Inflammatory macrophage (primary cell): ENCODE results near the gene ELF2.
"Not testable (repeated sequence)": the region's sequence is repeated elsewhere in the genome, so short reads cannot be mapped to it uniquely, and the experiment has no call there.

Experiments used
- DNase-seq, 2 donors: peaks; one replicate each; pipeline ENCODE4 v3.0.0-alpha.2; 2020 to 2022

The ELF2 gene

DNA sequence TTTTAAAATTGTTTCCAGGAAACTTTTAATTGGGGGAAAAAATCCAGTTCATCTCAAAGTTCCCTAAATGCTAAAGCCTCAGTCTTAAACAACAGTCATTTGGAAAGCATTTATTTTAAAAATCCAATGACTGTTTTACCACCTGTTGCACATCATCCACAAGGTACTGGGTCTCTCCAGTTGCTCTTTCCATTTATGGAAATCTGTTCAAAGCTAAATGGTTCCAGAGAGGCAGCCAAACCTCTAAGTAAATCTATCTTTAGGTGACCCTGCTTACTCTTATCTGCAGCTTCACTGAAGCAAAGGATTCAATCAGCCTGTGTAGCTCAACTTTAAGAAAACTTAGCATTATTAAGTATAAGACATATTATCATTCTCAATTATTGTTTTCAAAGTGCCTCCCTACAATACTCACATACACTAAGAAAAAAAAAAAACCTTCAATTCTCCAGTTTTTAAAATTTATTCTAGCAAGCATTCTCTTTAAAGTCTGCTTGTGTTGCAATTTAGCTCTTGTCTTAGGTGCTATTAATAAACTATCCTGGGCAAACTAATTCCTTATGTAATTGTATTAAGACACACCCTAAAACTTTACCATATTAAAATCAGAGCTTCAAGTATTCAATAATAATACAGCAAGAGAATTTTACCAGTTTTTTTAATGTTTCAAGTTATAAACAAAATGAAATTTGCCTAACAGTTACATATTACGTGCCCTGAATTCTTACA, 100.8 kb downstream of the ELF2 start:
- no peak for DNase-seq

DNA sequence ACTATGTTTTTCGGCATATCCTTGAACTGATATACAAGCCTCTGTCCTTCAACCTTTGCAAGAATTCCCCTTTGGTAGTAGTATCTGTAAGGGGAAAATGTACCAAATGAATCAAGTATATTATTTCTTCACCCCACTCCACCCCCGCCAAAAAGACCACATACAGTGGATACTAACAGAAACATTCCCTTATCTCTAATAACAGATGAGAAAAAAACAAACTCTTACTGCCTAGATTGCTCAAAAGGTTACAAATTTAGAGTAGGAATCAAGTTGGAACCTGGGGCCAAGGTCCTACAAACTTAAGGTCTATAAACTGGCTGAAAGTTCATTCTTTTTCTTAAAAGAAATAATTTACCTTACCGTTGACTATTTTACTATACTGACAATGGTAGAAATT, 116.4 kb downstream of the ELF2 start:
- DNase-seq, result no peak

DNA sequence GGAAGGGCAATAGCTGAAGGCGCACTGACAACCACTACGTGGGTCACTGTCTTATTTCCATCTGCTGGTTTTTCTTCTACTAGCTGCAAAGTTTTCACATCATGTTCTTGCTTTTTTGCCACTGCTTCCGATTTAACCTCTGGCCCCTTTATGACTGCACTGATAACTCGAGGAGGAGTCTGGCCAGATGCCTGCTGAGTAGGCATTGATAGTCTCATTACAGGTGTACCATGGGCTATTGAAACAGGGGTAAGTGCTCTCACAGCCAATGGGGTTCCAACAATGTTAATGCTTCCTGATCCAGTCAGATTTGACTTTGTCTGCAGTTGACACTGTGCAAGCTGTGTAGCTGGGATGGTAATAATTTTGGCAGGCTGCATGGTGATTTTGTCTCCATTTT, 118.0 kb downstream of the ELF2 start:
- not testable (repeated sequence) for DNase-seq

DNA sequence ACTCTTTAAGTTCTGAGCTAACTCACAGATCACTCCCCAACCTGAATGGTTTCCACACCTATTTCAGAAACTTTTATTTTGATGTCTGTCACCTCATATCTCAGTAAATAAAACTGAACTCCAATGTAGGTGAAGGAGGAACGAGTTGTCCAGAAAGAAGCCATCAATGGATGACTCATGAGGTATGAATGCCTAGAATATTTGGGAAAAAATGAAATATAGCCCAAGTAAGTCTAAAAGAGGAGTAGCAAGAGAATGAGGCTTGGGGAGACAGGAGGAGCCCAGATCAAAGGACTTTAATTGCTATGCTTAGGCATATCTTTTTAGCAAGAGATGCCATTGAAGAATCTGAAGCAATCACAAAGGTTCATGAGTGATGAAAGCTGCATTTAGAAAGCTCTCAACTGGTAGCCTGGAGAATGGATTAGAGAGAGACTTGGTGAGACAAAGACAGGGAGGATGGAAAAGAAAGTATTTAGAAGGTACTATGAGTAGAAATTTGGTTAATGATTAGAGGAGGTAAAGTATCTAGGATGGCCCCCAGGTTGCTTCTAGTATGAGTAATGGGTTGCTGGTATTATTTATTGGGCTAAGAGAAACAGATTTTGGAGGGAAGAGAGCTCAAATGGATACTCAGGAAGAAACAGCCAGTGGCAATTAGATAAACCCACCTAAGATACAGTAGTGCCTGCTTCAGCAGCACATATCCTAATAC, 122.1 kb downstream of the ELF2 start:
- no peak for DNase-seq

DNA sequence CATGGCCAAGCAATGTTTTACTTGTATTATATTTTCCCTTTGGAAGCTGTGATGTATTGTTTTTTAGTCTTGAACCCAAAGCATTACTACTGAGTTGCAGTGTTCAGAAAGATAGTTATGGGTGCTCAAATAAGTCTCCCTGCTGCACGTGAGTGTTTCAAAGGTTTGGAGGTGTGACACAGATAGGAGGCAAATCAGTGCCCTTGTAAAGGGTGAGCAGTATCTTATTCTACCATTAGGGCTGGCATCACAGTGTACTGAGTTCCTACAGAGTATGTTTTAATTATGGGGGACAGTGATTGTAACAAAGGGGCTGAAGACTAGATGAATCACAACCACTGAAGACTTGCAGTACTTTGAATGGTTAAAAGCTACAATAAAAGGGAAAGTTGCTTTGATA, 123.1 kb downstream of the ELF2 start:
- DNase-seq, result no peak

DNA sequence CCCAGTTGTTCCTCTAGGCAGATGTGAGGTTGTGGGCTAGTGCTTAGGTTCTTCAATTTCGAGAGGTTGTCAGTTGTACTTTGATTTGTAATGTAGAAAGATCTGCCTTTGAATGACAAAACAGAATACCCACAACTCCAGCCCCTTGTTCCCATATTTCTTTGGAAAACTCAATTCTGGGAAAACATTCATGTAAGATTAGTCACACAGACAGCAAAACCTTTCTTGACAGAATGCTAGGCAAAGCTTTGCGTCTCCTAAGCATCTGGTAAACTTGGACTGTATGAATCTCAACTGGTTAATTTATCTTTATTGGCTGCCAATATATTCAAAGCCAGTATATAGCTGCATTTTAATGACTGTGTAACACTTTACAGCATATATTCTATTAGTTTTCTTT, 126.6 kb downstream of the ELF2 start:
- no peak for DNase-seq

DNA sequence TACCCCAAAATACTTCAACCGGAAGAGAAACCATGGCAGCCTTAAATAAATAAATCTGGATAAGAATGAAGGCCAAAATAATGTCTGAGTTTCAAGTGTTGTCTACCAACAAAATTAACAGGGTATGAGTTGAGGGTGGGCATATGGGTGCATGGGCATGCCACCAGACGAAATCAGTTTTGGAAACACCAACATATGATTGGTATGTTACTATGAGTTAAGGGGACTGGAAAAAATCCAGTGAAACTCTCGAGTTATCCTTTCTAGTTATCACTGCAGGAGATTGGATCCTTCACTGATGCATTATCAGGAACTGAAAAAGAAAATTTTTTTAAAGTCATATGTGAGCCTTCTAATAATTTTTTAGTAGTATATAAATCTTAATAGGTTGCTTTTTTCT, 129.0 kb downstream of the ELF2 start:
- no peak for DNase-seq

DNA sequence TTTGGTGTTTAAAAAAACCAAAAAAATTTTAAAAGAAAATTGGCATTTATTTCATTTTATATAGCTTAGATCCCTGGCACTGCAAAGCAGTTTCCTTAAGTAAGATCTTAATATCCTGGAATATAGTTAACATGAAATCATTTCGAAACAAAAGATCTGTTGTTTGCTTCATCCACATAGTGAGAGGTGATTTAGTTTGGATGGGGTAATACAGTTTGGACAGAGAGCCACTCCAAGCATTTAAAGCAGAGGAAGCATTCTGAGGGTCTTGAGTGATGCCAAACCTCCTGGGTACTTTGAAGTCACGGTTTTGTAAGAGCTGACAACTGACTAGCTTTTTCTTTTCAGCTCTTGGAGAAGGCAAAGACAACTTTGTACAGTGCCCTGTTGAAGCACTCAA, 132.7 kb downstream of the ELF2 start:
- DNase-seq, result no peak

DNA sequence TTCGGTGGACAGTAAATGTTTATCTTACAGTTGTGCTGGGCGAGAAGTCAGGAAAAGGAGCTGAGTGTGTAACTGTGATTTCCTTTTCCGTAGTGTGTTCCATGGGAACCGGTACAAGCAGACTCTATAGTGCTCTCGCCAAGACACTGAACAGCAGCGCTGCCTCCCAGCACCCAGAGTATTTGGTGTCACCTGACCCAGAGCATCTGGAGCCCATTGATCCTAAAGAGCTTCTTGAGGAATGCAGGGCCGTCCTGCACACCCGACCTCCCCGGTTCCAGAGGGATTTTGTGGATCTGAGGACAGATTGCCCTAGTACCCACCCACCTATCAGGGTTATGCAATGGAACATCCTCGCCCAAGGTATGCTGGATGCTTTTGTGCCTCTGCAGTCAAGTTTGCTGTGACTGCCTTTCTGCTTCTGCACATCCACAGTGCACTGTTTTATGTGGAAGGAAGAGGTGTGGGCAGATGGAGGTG, 134.0 kb downstream of the ELF2 start:
- DNase-seq, result no peak

DNA sequence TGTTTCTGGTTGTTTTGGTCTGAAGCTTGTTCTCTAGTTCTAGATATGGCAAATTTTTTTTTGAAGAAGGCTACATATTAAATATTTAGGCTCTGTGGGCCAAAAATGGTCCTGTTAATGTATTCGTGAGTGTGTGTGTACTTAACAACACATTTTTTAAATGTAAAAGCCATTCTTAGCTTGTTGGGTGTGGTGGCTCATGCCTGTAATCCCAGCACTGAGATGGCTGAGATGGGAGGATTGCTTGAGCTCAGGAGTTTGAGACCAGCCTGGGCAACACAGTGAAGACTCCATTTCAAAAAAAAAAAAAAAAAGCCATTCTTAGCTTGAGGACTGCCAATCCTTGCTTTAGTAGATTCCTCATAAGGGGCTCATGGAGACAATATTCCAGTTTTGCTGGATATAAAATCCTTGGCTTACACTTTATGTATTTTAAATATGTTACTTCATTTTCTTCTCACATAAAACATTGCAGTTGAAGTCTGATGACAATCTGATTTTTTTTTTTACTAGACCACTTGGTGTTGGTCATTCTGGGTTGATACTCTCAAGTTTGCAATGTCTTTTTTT, 138.1 kb downstream of the ELF2 start:
- DNase-seq, result no peak

DNA sequence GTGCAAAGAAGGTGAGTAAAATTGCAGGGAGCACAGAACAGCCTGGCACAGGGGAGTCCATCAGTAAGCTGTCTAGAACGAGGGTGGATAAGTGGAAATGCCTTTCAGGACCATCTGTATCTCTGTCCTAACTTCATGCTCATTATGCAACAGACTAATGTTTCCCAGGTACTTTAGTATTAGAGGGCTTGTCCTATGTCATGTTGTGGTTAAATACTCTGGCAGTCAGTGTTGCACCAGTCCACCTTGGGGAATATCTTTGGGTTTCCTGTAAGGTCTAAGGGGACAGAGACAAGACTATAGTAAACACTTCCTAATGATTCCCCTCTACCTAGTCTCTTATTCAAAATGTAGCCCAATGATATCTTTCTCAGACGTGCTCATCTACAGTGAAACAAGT, 140.1 kb downstream of the ELF2 start:
- no peak for DNase-seq

DNA sequence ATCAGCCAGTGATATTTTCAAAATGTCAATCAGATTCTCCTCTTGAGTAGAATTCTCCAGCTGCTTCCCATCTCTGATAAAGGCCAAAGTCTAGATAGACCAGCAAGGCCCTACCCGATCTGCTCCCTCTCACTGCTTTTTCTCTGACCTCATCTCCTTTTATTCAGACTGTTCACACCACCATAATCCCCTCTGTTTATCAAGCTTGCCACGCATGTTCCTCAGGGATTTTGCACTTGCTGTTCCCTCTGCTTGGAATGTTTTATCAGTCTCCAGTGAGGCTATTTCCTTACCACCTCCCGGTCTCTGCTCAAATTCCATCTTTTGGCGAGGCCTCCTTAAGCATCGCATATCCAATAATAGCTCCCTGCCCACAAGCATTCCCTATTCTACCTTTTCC, 141.4 kb downstream of the ELF2 start:
- DNase-seq, result no peak

DNA sequence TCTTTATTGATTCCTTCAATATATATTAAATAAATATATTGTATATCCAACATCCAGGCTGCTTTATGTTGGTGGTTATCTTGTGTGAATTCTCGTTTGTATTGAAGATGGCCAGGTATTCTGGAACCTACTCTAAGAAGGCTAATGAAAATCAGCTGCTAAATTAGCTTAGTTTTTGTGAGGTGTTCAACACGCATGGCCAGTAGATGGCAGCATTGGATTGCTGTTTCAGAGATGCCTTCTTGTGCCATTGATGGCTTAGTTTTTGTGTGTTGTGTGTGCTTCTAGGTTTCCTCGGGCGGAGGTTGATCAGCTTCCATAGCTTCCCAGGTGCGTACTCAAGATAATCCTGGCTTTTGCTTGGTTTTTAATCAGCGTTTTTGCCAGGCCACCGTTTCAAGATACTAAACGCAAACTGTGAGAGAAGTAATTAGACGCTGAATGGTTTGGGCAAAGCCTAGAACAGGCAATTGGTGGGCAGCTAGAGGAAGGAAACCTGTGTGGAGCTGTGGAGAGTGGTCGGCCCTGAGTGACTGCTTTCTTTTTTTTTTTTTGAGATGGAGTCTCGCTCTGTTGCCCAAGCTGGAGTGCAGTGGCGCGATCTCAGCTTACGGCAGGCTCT, 146.3 kb downstream of the ELF2 start:
- DNase-seq, result peak; percentile 75 to 81

DNA sequence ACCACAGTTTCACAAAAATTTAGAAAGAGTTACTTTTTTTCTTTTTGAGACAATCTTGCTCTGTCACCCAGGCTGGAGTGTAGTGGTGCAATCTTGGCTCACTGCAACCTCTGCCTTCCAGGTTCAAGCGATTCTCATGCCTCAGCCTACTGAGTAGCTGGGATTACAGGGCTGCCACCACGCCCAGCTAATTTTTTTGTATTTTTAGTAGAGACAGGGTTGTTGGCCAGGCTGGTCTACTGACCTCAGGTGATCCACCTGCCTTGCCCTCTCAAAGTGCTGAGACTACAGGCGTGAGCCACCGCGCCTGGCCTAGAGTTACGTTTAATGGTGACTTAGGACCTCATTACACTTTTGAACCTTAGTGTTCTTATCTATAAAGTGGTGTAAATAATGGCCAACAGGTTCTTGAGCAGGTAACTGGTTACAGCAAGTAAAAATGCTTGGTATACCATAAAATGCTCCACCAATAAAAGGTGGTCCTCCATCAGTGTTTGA, 147.1 kb downstream of the ELF2 start:
- DNase-seq, result not testable (repeated sequence)

DNA sequence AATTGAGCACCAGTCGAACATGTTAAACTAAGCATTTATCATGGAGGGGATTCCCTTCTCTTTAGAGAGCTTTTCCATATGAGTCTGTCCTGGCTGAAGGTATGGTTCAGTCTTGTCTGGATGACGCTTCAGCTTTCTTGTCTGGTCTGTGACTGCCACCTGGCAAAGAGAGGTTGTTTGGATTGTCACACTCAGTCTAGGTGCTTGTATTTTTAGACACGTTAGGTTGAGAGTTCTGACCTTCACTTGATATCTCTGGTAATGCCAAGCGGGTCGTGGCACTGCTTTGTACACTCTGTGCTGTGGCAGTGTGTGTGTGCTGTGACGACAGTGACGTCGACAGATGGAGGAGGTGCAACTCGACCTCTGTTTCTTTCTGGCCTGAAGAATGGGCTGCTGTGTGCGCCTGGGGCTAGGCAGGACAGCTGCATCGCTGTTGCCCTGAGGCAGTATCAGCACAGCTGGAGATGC, 148.8 kb downstream of the ELF2 start:
- DNase-seq, result no peak

DNA sequence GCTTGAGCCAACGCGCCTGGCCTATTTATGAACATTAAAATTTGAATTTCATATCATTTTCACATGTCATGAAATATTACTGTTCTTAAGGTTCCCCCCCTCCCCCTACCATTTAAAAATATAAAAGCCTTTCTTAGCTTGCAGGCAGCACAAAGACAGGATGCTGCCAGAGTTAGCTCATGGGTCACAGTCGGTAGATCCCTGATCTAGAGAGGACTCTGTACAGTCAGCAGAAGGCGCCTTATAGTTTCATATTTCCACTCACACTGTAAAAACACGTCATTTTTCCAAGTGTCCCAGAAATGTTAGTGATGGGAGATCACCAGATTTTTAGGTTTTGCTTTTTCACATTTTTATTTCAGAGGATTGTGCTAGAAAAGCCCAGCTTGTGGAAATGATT, 149.2 kb downstream of the ELF2 start:
- no peak for DNase-seq

DNA sequence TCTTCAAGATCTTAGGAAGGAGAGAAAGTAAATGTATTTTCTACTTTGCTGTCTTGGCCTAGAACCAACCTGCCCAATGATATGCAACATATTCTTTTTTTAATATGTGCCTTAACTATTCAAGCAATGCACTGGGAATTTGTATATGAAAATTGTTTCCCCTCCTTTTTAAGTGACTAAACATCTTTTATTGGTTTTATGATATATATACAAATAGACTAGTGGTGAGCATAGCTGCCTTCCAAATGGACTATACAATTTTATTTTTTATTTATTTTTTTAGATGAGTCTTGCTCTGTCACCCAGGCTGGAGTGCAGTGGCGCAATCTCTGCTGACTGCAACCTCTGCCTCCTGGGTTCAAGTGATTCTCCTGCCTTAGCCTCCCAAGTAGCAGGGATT, 151.2 kb downstream of the ELF2 start:
- DNase-seq, result no peak

DNA sequence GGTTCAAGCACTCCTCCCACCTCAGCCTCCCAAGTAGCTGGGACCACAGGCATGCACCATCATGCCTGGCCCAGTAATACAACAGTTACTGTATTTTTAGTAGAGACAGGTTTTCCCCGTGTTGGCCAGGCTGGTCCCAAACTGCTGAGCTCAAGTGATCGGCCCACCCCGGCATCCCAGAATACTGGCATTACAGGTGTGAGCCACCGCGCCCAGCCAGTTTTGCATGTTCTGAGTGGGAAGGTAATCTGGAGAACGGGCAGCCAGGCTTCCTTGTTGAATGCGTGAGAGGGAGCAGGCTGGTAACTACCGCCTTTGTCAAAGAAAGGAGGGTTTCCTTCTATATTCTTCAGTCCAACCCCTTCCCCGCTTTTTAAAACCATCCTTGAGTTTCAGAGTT, 152.3 kb downstream of the ELF2 start:
- DNase-seq, result no peak

DNA sequence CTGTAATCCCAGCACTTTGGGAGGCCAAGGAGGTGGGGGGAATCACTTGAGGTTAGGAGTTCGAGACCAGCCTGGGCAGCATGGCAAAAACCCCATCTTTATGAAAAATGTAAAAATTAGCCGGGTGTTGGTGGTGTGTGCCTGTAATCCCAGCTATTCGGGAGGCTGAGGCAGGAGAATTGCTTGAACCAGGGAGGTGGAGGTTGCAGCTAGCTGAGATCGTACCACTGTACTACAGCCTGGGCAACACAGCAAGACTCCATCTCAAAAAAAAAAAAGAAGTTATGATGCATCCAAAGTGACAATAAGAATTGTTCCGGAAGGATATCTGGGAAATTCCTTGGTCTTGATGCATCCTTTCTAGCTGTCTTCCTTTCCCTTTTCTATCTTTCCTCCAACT, 154.2 kb downstream of the ELF2 start:
- DNase-seq, result no peak

DNA sequence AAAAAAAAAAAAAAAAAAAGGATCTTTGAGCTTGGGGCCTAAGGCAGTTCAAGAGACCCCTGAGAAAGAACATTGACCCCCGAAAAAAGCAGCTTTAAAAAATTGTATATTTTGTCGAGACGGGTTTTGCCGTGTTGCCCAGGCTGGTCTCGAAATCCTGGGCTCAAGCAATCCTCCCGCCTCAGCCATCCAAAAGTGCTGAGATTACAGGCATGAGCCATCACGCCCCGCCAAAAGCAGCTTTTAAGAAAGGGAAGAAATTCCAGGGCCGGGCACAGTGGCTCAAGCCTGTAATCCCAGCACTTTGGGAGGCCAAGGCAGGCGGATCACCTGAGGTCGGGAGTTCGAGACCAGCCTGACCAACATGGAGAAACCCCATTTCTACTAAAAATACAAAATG, 155.9 kb downstream of the ELF2 start:
- not testable (repeated sequence) for DNase-seq

DNA sequence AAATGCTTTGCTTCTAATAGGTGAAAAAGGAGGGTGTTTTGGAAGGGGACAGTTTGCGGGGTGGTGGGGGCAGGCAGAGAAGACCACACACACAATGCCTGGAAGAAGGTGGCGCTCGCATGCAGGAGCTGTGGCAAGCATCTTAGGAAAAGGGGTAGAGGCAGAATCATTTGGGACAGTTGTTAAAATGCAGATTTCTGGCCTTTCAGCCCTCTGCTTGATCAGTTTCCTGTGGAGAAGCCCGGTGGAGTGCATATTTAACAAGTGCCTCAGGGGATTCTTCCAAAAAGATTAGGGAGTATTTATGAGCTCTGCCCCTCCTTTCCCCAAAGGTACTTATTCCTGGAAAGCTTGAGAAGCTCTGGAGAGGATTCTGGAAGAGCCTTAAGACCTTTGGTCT, 156.6 kb downstream of the ELF2 start:
- DNase-seq, result no peak

DNA sequence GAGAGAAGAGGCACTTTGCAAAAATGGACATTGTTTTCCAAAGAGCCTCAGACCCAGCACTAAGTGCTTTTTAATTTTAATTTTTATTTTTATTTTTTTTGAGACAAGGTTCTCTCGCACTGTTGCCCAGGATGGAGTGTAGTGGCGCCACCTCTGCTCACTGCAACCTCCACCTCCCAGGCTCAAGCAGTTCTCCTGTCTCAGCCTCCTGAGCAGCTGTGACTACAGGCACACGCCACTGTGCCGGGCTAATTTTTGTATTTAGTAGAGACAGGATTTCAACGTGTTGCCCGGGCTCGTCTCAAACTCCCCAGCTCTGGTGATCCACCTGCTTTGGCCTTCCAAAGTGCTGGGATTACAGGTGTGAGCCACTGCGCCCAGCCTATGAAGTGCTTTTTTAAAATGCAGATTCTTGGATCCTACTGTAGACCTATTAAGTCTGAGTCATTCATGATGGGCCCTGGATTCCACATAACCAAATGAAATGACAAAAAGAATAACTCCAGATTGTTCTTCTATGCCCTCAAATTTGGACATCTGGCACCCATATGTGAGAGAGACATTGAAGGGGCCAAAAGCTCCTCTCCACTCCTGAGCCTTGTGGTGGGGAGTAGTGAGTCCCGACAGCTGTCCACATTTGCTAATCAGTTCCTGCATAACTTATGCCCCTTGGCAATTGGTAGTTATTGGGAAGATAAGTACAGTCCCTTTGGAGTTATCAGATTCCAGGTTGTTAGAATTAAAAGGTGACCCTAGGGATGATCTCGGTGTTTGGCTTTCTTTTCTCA, 157.9 kb downstream of the ELF2 start:
- no peak for DNase-seq
